PFSK-1 (cell line): ENCODE data around the gene CD22.

Experiments
- POLR2AphosphoS5 ChIP-seq: IDR thresholded peaks from 2 replicates; pipeline ENCODE4 v1.6.1; 2012; ENCODE audit warnings: low read depth, mild to moderate bottlenecking, control low read depth, low read length, moderate library complexity
- REST ChIP-seq, 2 experiments: IDR thresholded peaks; 2 replicates each; pipeline versions ENCODE4 v1.6.1 to v1.8.0; 2011 to 2012; ENCODE audit warnings: low read depth in 2 of 2, low read length in 2 of 2, control low read depth in 1 of 2, inconsistent platforms in 1 of 2, mild to moderate bottlenecking in 1 of 2, moderate library complexity in 1 of 2; ENCODE audit not compliant: insufficient read depth in 1 of 2
- SIN3A ChIP-seq: IDR thresholded peaks from 2 replicates; pipeline ENCODE4 v1.6.1; 2012; ENCODE audit warnings: mild to moderate bottlenecking, low read length, moderate library complexity, borderline replicate concordance; ENCODE audit not compliant: insufficient read depth
- TAF1 ChIP-seq: IDR thresholded peaks from 2 replicates; pipeline ENCODE4 v1.6.1; 2012; ENCODE audit warnings: low read length, control low read depth, borderline replicate concordance; ENCODE audit not compliant: insufficient read depth

- TF ChIP-seq POLR2AphosphoS5 (no peak), REST (IDR thresholded peaks at IDR 0.05; ENCODE audit: insufficient read depth in 1 of 2, low read depth in 2 of 2, low read length in 2 of 2) (no peak), SIN3A (no peak), TAF1 (no peak)
These were observed 5.3 kb downstream of the CD22 start for GRCh38 chr19:35334144-35334753.
